HG02678 (cell line): Measurements from ENCODE around the gene EFCAB13.
"Not testable (repeated sequence)": the region's sequence is repeated elsewhere in the genome, so short reads cannot be mapped to it uniquely, and the experiment has no call there.

Experiments
- ATAC-seq: cut with Tn5 transposase; IDR thresholded peaks from one replicate; pipeline ENCODE4 v1.9.1; 2021; ENCODE audit warnings: mild to moderate bottlenecking, moderate library complexity; ENCODE audit not compliant: unreplicated experiment

The EFCAB13 gene

GRCh38 chr17:47423406-47424295 is 99.9 kb downstream of the EFCAB13 start:
- no peak for ATAC-seq

DNA sequence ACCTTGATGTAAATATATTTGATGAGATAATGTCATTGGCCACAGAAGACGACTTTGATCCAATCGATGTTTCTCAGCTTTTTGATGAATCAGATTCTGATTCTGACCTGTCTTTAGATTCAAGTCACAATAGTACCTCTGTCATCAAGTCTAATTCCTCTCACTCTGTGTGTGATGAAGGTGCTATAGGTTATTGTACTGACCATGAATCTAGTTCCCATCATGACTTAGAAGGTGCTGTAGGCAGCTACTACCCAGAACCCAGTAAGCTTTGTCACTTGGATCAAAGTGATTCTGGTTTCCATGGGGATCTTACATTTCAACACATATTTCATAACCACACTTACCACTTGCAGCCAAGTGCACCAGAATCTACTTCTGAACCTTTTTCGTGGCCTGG is 101.5 kb downstream of the EFCAB13 start:
- ATAC-seq, result not testable (repeated sequence)

DNA sequence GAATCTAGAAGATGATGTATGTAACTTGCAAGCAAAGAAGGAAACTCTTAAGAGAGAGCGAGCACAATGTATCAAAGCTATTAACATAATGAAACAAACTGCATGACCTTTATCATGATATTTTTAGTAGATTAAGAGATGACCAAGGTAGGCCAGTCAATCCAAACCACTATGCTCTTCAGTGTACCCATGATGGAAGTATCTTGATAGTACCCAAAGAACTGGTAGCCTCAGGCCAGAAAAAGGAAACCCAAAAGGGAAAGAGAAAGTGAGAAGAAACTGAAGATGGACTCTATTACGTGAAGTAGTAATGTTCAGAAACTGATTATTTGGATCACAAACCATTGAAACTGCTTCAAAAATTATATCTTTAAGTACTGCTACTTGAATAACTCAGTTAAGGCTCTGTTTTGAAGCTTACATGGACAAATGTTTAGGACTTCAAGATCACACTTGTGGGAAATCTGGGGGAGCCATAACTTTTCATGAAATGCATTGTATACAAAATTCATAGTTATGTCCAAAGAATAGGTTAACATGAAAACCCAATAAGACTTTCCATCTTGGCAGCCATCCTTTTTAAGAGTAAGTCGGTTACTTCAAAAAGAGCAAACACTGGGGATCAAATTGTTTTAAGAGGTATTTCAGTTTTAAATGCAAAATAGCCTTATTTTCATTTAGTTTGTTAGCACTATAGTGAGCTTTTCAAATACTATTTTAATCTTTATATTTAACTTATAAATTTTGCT is 102.3 kb downstream of the EFCAB13 start:
- not testable (repeated sequence) for ATAC-seq

GRCh38 chr17:47427985-47428384 is 104.2 kb downstream of the EFCAB13 start:
- no peak for ATAC-seq

DNA sequence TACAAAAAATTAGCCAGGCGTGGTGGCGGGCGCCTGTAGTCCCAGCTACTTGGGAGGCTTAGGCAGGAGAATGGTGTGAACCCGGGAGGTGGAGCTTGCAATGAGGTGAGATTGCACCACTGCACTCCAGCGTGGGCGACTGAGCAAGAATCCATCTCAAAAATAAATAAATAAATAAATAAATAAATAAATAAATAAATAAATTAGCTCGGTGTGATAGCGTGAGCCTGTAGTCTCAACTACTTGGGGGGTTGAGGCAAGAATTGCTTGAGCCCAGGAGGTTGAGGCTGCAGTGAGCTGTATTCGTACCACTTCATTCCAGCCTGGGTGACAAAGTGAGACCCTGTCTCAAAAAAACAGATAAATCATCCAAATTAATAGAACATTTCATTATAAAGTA is 108.5 kb downstream of the EFCAB13 start:
- not testable (repeated sequence) for ATAC-seq

DNA sequence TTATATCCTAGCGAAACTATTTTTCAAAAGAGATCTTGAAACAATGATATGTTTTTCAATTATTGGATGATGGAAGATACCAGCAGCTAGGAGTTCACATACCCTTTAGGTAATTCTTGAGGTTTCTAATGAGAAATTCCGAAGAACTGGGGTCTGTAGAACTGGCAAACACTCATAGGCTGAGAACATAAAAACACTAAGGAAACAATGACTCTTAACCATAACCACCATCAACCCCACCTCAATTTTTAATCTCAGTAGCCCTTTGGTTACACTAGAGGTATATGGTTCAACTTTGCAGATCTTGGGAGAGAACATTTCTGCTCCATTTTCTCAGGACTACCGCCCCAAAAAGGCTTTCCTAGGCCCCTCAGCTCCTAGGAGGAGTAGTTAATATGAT is 141.4 kb downstream of the EFCAB13 start:
- no peak for ATAC-seq

GRCh38 chr17:47466976-47467375 is 143.2 kb downstream of the EFCAB13 start:
- ATAC-seq, result not testable (repeated sequence)

- ATAC-seq, result no peak
Observed at GRCh38 chr17:47470836-47471235, 147.1 kb downstream of the EFCAB13 start.

DNA sequence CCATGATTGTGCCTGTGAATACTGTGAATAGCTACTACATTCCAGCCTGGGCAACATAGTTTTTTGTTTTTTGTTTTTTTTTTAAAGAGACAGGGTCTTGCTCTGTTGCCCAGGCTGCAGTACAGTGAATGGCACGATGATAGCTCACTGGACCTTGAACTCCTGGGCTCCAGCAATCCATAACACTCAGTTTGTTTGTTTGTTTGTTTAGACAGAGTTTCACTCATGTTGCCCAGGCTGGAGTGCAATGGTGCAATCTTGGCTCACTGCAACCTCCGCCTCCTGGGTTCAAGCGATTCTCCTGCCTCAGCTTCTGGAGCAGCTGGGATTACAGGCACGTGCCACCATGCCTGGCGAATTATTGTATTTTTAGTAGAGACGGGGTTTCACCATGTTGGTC is 148.3 kb downstream of the EFCAB13 start:
- ATAC-seq, result not testable (repeated sequence)
